Measurements from ENCODE around the gene USF1. TPM values are rescaled to one million over a fixed set of nuclear protein-coding genes. Genes with fewer than 3 reads are reported as not detected.

Gene USF1
- total RNA-seq, 2 donors from 2014 or later: 72.2 to 77.4 TPM

- H3K9me3 Mint-ChIP-seq: no peaks in the 10 kb centered on the region
- ATAC-seq: no peak
- H3K27me3 Mint-ChIP-seq: no peaks in the 10 kb centered on the region
- peaks cover 48 to 57% of the 10 kb centered on the region in 2 donors for H3K4me1 Mint-ChIP-seq (ENCODE audit: low read depth in 2 of 2)
- H3K4me3 Mint-ChIP-seq: peak overlapping the region; percentile 12
- H3K36me3 Mint-ChIP-seq: peaks cover 43% of the 10 kb centered on the region
- no peak for DNase-seq (ENCODE audit: low spot score)
- H3K27ac Mint-ChIP-seq: peak overlapping the region; percentile 49 to 97
Observed at GRCh38 chr1:161048949-161049722, 3.4 kb upstream of the USF1 start.

GRCh38 chr1:161047436-161048420 is 2.0 kb upstream of the USF1 start:
- H3K27me3 Mint-ChIP-seq: no peaks in the 10 kb centered on the region
- H3K4me1 Mint-ChIP-seq (ENCODE audit: low read depth in 2 of 2): peaks cover 47 to 54% of the 10 kb centered on the region in 2 donors
- no peak for ATAC-seq
- H3K4me3 Mint-ChIP-seq: no peak overlapping the region
- no peak for DNase-seq (ENCODE audit: low spot score)
- peak overlapping the region; percentile 95 to 97 for H3K27ac Mint-ChIP-seq
- peaks cover 39% of the 10 kb centered on the region for H3K36me3 Mint-ChIP-seq
- no peaks in the 10 kb centered on the region for H3K9me3 Mint-ChIP-seq

- no peaks in the 10 kb centered on the region for H3K27me3 Mint-ChIP-seq
- no peaks in the 10 kb centered on the region for H3K9me3 Mint-ChIP-seq
- peak overlapping the region; percentile 99 for H3K4me3 Mint-ChIP-seq
- ATAC-seq (no peak), DNase-seq (ENCODE audit: low spot score) (no peak)
- H3K36me3 Mint-ChIP-seq: peaks cover 38% of the 10 kb centered on the region
- H3K27ac Mint-ChIP-seq: peak overlapping the region; percentile 95 to 97
- H3K4me1 Mint-ChIP-seq (ENCODE audit: low read depth in 2 of 2): peaks cover 48 to 51% of the 10 kb centered on the region in 2 donors
Observed at GRCh38 chr1:161046605-161047228, 940 bp upstream of the USF1 start.

- peaks cover 49 to 55% of the 10 kb centered on the region in 2 donors for H3K4me1 Mint-ChIP-seq (ENCODE audit: low read depth in 2 of 2)
- peak overlapping the region; percentile 95 to 97 for H3K27ac Mint-ChIP-seq
- peak; percentile 72 to 73 for ATAC-seq
- peak; percentile 82 for DNase-seq (ENCODE audit: low spot score)
- peaks cover 33% of the 10 kb centered on the region for H3K36me3 Mint-ChIP-seq
- H3K27me3 Mint-ChIP-seq: no peaks in the 10 kb centered on the region
- H3K9me3 Mint-ChIP-seq: no peaks in the 10 kb centered on the region
- H3K4me3 Mint-ChIP-seq: peak overlapping the region; percentile 99
Observed at GRCh38 chr1:161044908-161045735, 655 bp downstream of the USF1 start.

GRCh38 chr1:161044535-161044907 is 1.3 kb downstream of the USF1 start:
- H3K4me1 Mint-ChIP-seq (ENCODE audit: low read depth in 2 of 2): peaks cover 49 to 54% of the 10 kb centered on the region in 2 donors

GRCh38 chr1:161039546-161039945 is 6.2 kb downstream of the USF1 start:
- DNase-seq (ENCODE audit: low spot score) (no peak), ATAC-seq (no peak)
- Mint-ChIP-seq H3K27me3 (no peaks in the 10 kb centered on the region), H3K9me3 (no peaks in the 10 kb centered on the region), H3K36me3 (peaks cover 14% of the 10 kb centered on the region), H3K4me3 (peak overlapping the region; percentile 89), H3K4me1 (ENCODE audit: low read depth in 2 of 2) (peaks cover 31% of the 10 kb centered on the region in 2 donors), H3K27ac (peak overlapping the region; percentile 73 to 88)

More at GRCh38 chr1:161044535-161044907, 1.3 kb downstream of the USF1 start:
- peak overlapping the region; percentile 99 for H3K4me3 Mint-ChIP-seq
- H3K27me3 Mint-ChIP-seq: no peaks in the 10 kb centered on the region
- peaks cover 38% of the 10 kb centered on the region for H3K36me3 Mint-ChIP-seq
- DNase-seq (ENCODE audit: low spot score): no peak
- H3K27ac Mint-ChIP-seq: peak overlapping the region; percentile 95 to 97
- H3K9me3 Mint-ChIP-seq: no peaks in the 10 kb centered on the region
- no peak for ATAC-seq

GRCh38 chr1:161039154-161039545 is 6.6 kb downstream of the USF1 start:
- Mint-ChIP-seq H3K9me3 (no peaks in the 10 kb centered on the region), H3K27me3 (no peaks in the 10 kb centered on the region), H3K36me3 (peaks cover 14% of the 10 kb centered on the region), H3K27ac (peak overlapping the region; percentile 73 to 88), H3K4me1 (ENCODE audit: low read depth in 2 of 2) (peaks cover 27 to 28% of the 10 kb centered on the region in 2 donors), H3K4me3 (peak overlapping the region; percentile 89)
- DNase-seq (ENCODE audit: low spot score): no peak
- no peak for ATAC-seq

DNA sequence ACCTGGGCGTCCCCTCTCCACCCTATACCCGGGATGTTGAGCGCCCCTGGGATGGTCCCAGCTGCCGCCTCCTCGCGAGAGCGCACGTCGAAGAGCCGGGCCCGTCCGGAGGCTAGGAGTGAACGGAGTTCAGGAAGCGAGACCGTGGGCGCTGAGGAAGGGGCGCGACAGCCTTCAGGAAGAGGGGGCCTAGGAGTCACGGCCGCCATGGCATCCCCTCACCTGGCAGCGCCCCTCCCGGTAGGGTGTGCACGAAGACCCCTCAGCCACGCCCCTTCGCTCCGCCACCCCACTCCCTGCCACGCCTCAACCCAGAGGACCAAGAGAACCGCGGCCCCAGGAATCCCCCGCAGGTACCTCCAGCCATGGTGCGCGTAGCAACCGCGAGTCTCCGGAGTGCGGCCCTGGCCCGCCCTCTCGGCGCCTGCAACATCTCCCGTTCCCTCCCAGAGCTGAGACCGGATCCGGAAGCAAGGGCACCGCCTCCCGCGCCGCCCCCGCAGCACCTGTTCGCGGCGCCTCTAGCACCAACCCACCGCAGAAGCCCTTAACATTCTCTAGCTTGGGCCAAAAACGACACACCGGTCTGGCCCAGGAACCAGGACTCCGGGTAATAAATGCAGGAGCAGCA is 7.1 kb downstream of the USF1 start, which contains the start of gene TSTD1:
Gene TSTD1 (minus strand): TSS at position 442 of the 631 bp plus-strand sequence. CDS start 75 bp downstream, at position 367.
- ATAC-seq: peak; percentile 95 to 96
- H3K27me3 Mint-ChIP-seq: no peaks in the 10 kb centered on the region
- peak within 1 kb of the TSS; percentile 73 to 88 for H3K27ac Mint-ChIP-seq
- peak within 1 kb of the TSS; percentile 89 for H3K4me3 Mint-ChIP-seq
- peak; percentile 92 for DNase-seq (ENCODE audit: low spot score)
- H3K4me1 Mint-ChIP-seq (ENCODE audit: low read depth in 2 of 2): peaks cover 26 to 27% of the 10 kb centered on the region in 2 donors
- no peaks in the 10 kb centered on the region for H3K9me3 Mint-ChIP-seq
- peaks cover 14% of the 10 kb centered on the region for H3K36me3 Mint-ChIP-seq

GRCh38 chr1:161037661-161038522 is 7.9 kb downstream of the USF1 start:
- peaks cover 25 to 27% of the 10 kb centered on the region in 2 donors for H3K4me1 Mint-ChIP-seq (ENCODE audit: low read depth in 2 of 2)

DNA sequence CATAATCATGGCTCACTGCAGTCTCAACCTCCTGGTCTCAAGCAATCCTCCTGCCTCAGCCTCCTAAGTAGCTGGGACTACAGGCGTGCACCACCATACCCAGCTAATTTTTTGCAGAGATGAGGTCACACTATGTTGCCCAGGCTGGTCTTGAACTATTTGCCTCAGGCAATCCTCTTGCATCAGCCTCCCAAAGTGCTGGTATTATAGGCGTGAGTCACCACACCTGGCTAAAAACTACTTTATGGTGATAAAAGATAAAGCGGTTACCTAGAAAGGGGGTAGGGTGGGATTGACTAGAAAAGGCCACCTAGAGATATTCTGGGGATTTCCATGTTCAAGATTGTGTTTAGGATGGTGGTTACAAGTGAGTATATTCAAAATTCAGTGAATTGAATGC is 12.0 kb downstream of the USF1 start:
- H3K27ac Mint-ChIP-seq: no peak overlapping the region
- no peak overlapping the region for H3K4me3 Mint-ChIP-seq
- no peaks in the 10 kb centered on the region for H3K27me3 Mint-ChIP-seq
- no peaks in the 10 kb centered on the region for H3K36me3 Mint-ChIP-seq
- H3K9me3 Mint-ChIP-seq: no peaks in the 10 kb centered on the region
- no peak for ATAC-seq
- peaks cover 7 to 9% of the 10 kb centered on the region in 2 donors for H3K4me1 Mint-ChIP-seq (ENCODE audit: low read depth in 2 of 2)
- DNase-seq (ENCODE audit: low spot score): no peak

More at GRCh38 chr1:161037661-161038522, 7.9 kb downstream of the USF1 start:
- Mint-ChIP-seq H3K4me3 (peak overlapping the region; percentile 89), H3K9me3 (no peaks in the 10 kb centered on the region), H3K36me3 (peaks cover 12% of the 10 kb centered on the region), H3K27me3 (no peaks in the 10 kb centered on the region), H3K27ac (peak overlapping the region in 1 of 2 donors; percentile 79)
- DNase-seq (ENCODE audit: low spot score): no peak
- no peak for ATAC-seq

- Mint-ChIP-seq H3K4me3 (no peak overlapping the region), H3K27ac (no peak overlapping the region)
Observed at GRCh38 chr1:161032409-161032808, 13.4 kb downstream of the USF1 start.

More at GRCh38 chr1:161032409-161032808, 13.4 kb downstream of the USF1 start:
- Mint-ChIP-seq H3K27me3 (no peaks in the 10 kb centered on the region), H3K4me1 (ENCODE audit: low read depth in 2 of 2) (peaks cover 4 to 5% of the 10 kb centered on the region in 2 donors), H3K9me3 (no peaks in the 10 kb centered on the region), H3K36me3 (no peaks in the 10 kb centered on the region)
- DNase-seq (ENCODE audit: low spot score) (no peak), ATAC-seq (no peak)
